ENCODE measurements around the gene CAMTA1.

GRCh38 chr1:7293702-7294629 is 508.7 kb downstream of the CAMTA1 start:
- TF ChIP-seq, protein P1, sequence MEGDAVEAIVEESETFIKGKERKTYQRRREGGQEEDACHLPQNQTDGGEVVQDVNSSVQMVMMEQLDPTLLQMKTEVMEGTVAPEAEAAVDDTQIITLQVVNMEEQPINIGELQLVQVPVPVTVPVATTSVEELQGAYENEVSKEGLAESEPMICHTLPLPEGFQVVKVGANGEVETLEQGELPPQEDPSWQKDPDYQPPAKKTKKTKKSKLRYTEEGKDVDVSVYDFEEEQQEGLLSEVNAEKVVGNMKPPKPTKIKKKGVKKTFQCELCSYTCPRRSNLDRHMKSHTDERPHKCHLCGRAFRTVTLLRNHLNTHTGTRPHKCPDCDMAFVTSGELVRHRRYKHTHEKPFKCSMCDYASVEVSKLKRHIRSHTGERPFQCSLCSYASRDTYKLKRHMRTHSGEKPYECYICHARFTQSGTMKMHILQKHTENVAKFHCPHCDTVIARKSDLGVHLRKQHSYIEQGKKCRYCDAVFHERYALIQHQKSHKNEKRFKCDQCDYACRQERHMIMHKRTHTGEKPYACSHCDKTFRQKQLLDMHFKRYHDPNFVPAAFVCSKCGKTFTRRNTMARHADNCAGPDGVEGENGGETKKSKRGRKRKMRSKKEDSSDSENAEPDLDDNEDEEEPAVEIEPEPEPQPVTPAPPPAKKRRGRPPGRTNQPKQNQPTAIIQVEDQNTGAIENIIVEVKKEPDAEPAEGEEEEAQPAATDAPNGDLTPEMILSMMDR (IDR thresholded peaks at IDR 0.05; ENCODE audit: poor library complexity, severe bottlenecking) = no peak
- TF ChIP-seq, protein P2, sequence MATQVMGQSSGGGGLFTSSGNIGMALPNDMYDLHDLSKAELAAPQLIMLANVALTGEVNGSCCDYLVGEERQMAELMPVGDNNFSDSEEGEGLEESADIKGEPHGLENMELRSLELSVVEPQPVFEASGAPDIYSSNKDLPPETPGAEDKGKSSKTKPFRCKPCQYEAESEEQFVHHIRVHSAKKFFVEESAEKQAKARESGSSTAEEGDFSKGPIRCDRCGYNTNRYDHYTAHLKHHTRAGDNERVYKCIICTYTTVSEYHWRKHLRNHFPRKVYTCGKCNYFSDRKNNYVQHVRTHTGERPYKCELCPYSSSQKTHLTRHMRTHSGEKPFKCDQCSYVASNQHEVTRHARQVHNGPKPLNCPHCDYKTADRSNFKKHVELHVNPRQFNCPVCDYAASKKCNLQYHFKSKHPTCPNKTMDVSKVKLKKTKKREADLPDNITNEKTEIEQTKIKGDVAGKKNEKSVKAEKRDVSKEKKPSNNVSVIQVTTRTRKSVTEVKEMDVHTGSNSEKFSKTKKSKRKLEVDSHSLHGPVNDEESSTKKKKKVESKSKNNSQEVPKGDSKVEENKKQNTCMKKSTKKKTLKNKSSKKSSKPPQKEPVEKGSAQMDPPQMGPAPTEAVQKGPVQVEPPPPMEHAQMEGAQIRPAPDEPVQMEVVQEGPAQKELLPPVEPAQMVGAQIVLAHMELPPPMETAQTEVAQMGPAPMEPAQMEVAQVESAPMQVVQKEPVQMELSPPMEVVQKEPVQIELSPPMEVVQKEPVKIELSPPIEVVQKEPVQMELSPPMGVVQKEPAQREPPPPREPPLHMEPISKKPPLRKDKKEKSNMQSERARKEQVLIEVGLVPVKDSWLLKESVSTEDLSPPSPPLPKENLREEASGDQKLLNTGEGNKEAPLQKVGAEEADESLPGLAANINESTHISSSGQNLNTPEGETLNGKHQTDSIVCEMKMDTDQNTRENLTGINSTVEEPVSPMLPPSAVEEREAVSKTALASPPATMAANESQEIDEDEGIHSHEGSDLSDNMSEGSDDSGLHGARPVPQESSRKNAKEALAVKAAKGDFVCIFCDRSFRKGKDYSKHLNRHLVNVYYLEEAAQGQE (IDR thresholded peaks at IDR 0.05; ENCODE audit: borderline replicate concordance) = no peak
- no peak for TF ChIP-seq EP300 (conservative IDR thresholded peaks at IDR 0.05; ENCODE audit: poor library complexity, severe bottlenecking)
- TF ChIP-seq EZH2 (IDR thresholded peaks at IDR 0.05; ENCODE audit: borderline replicate concordance, insufficient read depth, low read length, poor library complexity, severe bottlenecking) = no peak

Measured in neural cell (in vitro differentiated cells).